Naive thymus-derived CD4-positive, alpha-beta T cell (primary cell): ENCODE results near the gene PPP1R13L. TPM values are rescaled to one million over a fixed set of nuclear protein-coding genes. Genes with fewer than 3 reads are reported as not detected.

Source experiments
- ATAC-seq: fragments of 150-1000 bp; cut with Tn5 transposase; 2 replicates; pipeline ENCODE4 v1.10.0; 2021; ENCODE audit warnings: mild to moderate bottlenecking, moderate library complexity
- CTCF ChIA-PET: fragments of 350-600 bp; sonication (Branson Sonifier 250); formaldehyde crosslinking; loops from one replicate; lab custom pipeline; 2021; ENCODE audit warnings: antibody characterized with exemption; lab: Charles Lee
- POLR2A ChIA-PET: fragments of 350-600 bp; sonication (Branson Sonifier 250); formaldehyde crosslinking; loops from one replicate; lab custom pipeline; 2021; ENCODE audit warnings: antibody characterized with exemption, inconsistent platforms; lab: Charles Lee
- DNase-seq, 9 donors: peaks; one replicate each; pipeline versions ENCODE4 v3.0.0 to v3.0.0-alpha.2; 2020 to 2022; ENCODE audit warnings: mixed read lengths in 1 of 9
- H3K27ac ChIP-seq: one replicate; pipeline ENCODE4 v1.7.0; 2013; ENCODE audit warnings: mild to moderate bottlenecking, low read depth, low read length, moderate library complexity
- H3K27me3 ChIP-seq, 2 donors: one replicate each; pipeline ENCODE4 v1.7.0; 2013; ENCODE audit warnings: low read length in 2 of 2, mild to moderate bottlenecking in 2 of 2, moderate library complexity in 2 of 2; ENCODE audit not compliant: control insufficient read depth in 2 of 2, insufficient read depth in 2 of 2
- H3K36me3 ChIP-seq, 3 experiments: 1 replicate in 2 of 3; 2 replicates in 1 of 3; pipeline ENCODE4 v1.7.0; 2013; ENCODE audit warnings: low read length in 3 of 3, mild to moderate bottlenecking in 3 of 3, moderate library complexity in 1 of 3; ENCODE audit not compliant: insufficient read depth in 3 of 3, control insufficient read depth in 2 of 3
- H3K4me1 ChIP-seq, 2 donors: one replicate each; pipeline ENCODE4 v1.7.0; 2013; ENCODE audit warnings: low read length in 2 of 2, mild to moderate bottlenecking in 2 of 2, moderate library complexity in 1 of 2; ENCODE audit not compliant: control insufficient read depth in 2 of 2, insufficient read depth in 2 of 2
- H3K4me3 ChIP-seq: 2 replicates; pipeline ENCODE4 v1.7.0; 2013; ENCODE audit warnings: mild to moderate bottlenecking, low read length
- H3K9me3 ChIP-seq, 3 experiments: 1 replicate in 2 of 3; 2 replicates in 1 of 3; pipeline ENCODE4 v1.7.0; 2013; ENCODE audit warnings: low read length in 3 of 3; ENCODE audit not compliant: control insufficient read depth in 2 of 3
- H3K27ac Mint-ChIP-seq, 9 donors: one replicate each; pipeline ENCODE4 v1.8.0; 2020 to 2022; ENCODE audit warnings: mixed read lengths in 9 of 9, mild to moderate bottlenecking in 8 of 9, moderate library complexity in 5 of 9, inconsistent platforms in 2 of 9
- H3K27me3 Mint-ChIP-seq, 5 donors: one replicate each; pipeline ENCODE4 v1.8.0; 2021 to 2022; ENCODE audit warnings: mixed read lengths in 5 of 5, mild to moderate bottlenecking in 1 of 5
- H3K36me3 Mint-ChIP-seq, 5 donors: one replicate each; pipeline ENCODE4 v1.8.0; 2020 to 2022; ENCODE audit warnings: mixed read lengths in 5 of 5, mild to moderate bottlenecking in 3 of 5, inconsistent platforms in 1 of 5
- H3K4me1 Mint-ChIP-seq, 7 donors: one replicate each; pipeline ENCODE4 v1.8.0; 2020 to 2022; ENCODE audit warnings: mixed read lengths in 7 of 7, mild to moderate bottlenecking in 3 of 7, inconsistent platforms in 1 of 7
- H3K4me3 Mint-ChIP-seq, 10 donors: one replicate each; pipeline ENCODE4 v1.8.0; 2020 to 2022; ENCODE audit warnings: mild to moderate bottlenecking in 10 of 10, mixed read lengths in 10 of 10, moderate library complexity in 6 of 10, inconsistent platforms in 2 of 10
- H3K9me3 Mint-ChIP-seq, 11 donors: one replicate each; pipeline ENCODE4 v1.8.0; 2020 to 2022; ENCODE audit warnings: mixed read lengths in 11 of 11, mild to moderate bottlenecking in 4 of 11, inconsistent platforms in 1 of 11, moderate library complexity in 1 of 11
- intact Hi-C, 2 donors: fragments of 100-400 bp; cut with micrococcal nuclease; formaldehyde crosslinking; loops; one replicate each; pipeline ENCODE4 v1.15.1; 2023
- polyA plus RNA-seq, 2 donors: library from polyadenylated mRNA; unstranded; fragments of 300-500 nt; fragmentation: Illumina TruSeq; gene quantifications; one replicate each; pipeline ENCODE4 v1.2.3, GENCODE V29; 2021
- total RNA-seq, 6 experiments: library from RNA in 5 of 6; stranded (reverse) in 5 of 6; gene quantifications; 1 replicate in 5 of 6; 2 replicates in 1 of 6; pipeline ENCODE4 v1.2.3 and lab custom pipeline; 2021 to 2026

Gene PPP1R13L
- total and polyA plus RNA-seq, 7 experiments from 2014 or later: 0.56 to 24.4 (median 3.2) TPM

DNA sequence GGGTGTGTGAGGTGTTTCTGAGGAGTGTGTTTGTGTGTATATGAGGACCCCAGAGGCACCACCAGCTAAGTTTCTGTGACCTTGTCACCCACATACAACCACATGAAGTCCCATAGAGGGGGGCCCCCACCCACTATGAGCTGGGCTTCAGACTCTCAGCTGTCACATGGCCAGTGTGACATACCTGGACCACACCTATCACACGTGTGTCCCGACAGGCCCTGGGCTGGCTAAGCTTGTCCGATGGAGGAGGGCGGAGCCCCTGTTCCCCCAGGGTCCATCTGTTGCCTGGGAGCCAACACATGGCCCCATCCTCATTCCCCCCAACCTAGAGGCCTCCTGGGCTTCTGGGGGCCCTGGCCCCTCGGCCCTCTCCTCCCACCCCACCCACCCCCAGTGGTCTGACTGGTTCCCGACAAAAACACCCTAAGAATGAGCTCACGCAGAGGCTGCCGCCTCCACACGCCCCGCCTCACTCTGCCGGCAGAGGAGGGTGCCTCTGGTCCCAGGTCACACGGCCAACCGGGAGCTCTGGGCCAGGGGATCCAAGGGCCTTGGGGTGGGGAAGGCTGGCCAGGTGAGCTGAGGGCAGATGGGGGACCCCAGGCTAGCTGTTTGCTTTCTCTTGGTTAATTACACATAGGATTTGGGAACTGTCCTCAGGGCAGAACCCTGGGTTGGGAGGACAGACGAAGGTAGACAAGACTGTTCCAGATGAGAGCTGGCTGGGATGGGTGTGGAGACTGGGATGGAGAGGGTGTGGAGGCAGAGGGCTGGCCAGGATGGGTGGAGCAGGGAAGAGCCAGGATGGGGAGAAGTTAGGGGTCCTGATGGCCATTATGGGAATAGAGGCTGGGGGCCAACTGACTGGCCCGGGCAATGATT is 60.0 kb downstream of the PPP1R13L start:
- Mint-ChIP-seq H3K9me3 (no peaks in the 10 kb centered on the region), H3K4me1 (peaks cover 3 to 7% (median 5%) of the 10 kb centered on the region in 7 donors), H3K4me3 (no peak overlapping the region), H3K27ac (no peak overlapping the region), H3K27me3 (peaks cover 12 to 30% (median 22%) of the 10 kb centered on the region in 5 donors), H3K36me3 (no peaks in the 10 kb centered on the region)
- Histone ChIP-seq H3K4me3 (no peak overlapping the region), H3K36me3 (no peaks in the 10 kb centered on the region), H3K4me1 (no peaks in the 10 kb centered on the region), H3K9me3 (no peaks in the 10 kb centered on the region), H3K27me3 (peaks cover 0 to 12% of the 10 kb centered on the region in 2 donors), H3K27ac (no peak overlapping the region)
- ChIA-PET POLR2A (no interaction called here), CTCF (no interaction called here)
- intact Hi-C loops: no loop called here
- ATAC-seq (no peak), DNase-seq (no peak)

DNA sequence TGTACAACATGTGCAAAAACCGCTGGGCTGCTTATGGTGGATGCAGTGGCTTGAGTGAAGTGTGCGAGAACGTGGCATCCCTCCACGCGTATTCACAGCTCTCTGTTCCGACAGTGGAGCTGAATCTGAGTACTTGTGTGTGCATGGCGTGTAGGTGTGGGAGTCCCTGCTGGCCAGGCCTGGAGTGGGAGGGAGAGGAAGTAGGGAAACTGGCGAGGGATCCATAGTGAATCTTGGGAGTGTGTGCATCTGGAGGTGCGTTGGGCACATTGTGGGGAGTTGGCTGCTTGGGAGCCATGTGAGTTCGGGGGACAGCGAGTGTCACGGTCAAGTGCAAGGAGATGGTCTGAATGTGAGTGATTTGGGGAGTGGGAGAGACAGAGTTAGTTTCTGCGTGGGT is 62.0 kb downstream of the PPP1R13L start:
- no peak for ATAC-seq
- Mint-ChIP-seq H3K9me3 (no peaks in the 10 kb centered on the region), H3K4me1 (peaks cover 4 to 11% (median 9%) of the 10 kb centered on the region in 7 donors), H3K27me3 (peaks cover 22 to 43% (median 32%) of the 10 kb centered on the region in 5 donors), H3K4me3 (no peak overlapping the region), H3K27ac (no peak overlapping the region), H3K36me3 (no peaks in the 10 kb centered on the region)
- no peak for DNase-seq
- Histone ChIP-seq H3K27me3 (peaks cover 0 to 12% of the 10 kb centered on the region in 2 donors), H3K9me3 (no peaks in the 10 kb centered on the region), H3K27ac (no peak overlapping the region), H3K36me3 (no peaks in the 10 kb centered on the region), H3K4me1 (no peaks in the 10 kb centered on the region), H3K4me3 (no peak overlapping the region)
- ChIA-PET POLR2A (no interaction called here), CTCF (no interaction called here)
- intact Hi-C loops: no loop called here

DNA sequence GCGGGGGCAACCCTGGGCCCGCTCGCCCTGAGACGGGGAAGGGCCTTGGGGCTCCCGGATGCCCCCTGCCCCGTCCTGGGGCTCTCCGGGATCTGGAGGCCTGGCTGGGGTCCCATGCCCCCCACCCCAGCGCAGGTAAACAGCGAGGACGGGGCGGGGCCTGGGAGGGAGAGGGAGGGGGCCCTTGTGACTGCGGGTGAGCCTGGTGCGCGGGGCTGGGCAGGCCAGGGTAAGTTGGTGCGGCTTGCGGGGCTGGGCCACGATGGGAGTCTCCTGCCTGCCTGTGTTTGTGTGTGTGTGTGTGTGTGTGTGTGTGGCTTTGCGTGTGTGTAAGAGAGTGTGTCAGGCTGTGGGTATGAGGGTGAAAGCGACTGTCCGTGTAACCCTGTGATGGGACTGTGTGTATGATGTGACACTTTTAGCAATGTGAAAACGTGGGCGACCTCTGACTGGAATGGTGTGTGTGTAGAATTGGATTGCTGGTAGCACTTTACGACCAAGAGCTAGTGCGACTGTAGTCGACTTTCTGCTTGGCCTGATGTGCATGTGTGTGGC is 63.9 kb downstream of the PPP1R13L start:
- Mint-ChIP-seq H3K4me1 (peaks cover 4 to 11% (median 9%) of the 10 kb centered on the region in 7 donors), H3K27ac (no peak overlapping the region), H3K36me3 (no peaks in the 10 kb centered on the region), H3K4me3 (no peak overlapping the region), H3K9me3 (no peaks in the 10 kb centered on the region), H3K27me3 (peaks cover 26 to 39% (median 31%) of the 10 kb centered on the region in 5 donors)
- DNase-seq (peak in 2 of 9 donors; percentile 1 to 7), ATAC-seq (peak; percentile 33)
- intact Hi-C loops: no loop called here
- POLR2A ChIA-PET: no interaction called here
- Histone ChIP-seq H3K9me3 (no peaks in the 10 kb centered on the region), H3K27me3 (peaks cover 0 to 12% of the 10 kb centered on the region in 2 donors), H3K36me3 (no peaks in the 10 kb centered on the region), H3K4me3 (no peak overlapping the region), H3K27ac (no peak overlapping the region), H3K4me1 (no peaks in the 10 kb centered on the region)
- CTCF ChIA-PET: interaction anchor here (0.5 to 0.7 kb wide), 2 partner anchors 11 to 742 kb away, joined by 3 to 4 read pairs; no protein-coding TSS in a partner anchor

DNA sequence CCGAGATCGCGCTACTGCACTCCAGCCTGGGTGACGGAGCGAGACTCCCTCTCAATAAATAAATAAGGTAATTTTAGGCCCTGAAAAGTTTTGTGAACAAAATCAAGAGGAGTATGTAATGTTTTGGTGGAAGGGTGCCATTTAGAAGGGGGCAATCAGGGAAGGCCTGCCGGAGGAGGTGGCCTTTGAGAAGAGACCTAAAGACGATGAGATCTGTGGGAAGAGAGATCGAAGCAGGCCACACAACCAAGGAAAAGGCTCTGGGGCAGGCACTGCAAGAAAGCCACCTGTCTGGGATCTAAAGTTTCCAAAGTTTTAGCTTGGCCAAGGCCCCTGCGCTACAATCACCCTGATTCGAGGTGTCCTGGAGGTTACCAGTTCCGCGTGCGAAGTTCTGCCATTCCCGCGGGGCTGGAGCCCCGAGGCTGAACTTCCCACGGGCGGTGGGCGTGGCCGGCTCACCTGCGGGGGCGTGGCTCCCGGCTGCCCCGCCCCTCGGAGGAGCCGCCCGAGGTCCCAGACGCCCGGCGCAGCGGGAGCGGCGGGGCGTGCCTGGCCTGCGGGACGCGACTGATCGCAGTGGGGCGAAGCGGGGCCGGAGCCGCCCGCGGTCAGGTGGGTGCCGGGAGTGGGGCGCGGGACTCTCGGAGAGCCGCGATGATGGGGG is 64.5 kb downstream of the PPP1R13L start, which contains the start of gene KLC3:
KLC3 (plus strand) TSS at position 519 of the 667 bp plus-strand sequence. CDS start 4,792 bp downstream, outside the sequence.
- DNase-seq: peak in 8 of 9 donors; percentile 12 to 66 (median 28)
- Mint-ChIP-seq H3K27me3 (peaks cover 24 to 39% (median 30%) of the 10 kb centered on the region in 5 donors), H3K4me3 (peak within 1 kb of the TSS; percentile 56 to 82 (median 74)), H3K4me1 (peaks cover 4 to 11% (median 9%) of the 10 kb centered on the region in 7 donors), H3K36me3 (no peaks in the 10 kb centered on the region), H3K27ac (peak within 1 kb of the TSS in 2 of 9 donors; percentile 46 to 71), H3K9me3 (no peaks in the 10 kb centered on the region)
- Histone ChIP-seq H3K27me3 (peaks cover 0 to 12% of the 10 kb centered on the region in 2 donors), H3K9me3 (no peaks in the 10 kb centered on the region), H3K4me3 (no peak within 1 kb of the TSS), H3K36me3 (no peaks in the 10 kb centered on the region), H3K27ac (no peak within 1 kb of the TSS), H3K4me1 (no peaks in the 10 kb centered on the region)
- CTCF ChIA-PET: no interaction called here
- intact Hi-C loops: no loop called here
- ATAC-seq: peak; percentile 28
- POLR2A ChIA-PET: no interaction called here

DNA sequence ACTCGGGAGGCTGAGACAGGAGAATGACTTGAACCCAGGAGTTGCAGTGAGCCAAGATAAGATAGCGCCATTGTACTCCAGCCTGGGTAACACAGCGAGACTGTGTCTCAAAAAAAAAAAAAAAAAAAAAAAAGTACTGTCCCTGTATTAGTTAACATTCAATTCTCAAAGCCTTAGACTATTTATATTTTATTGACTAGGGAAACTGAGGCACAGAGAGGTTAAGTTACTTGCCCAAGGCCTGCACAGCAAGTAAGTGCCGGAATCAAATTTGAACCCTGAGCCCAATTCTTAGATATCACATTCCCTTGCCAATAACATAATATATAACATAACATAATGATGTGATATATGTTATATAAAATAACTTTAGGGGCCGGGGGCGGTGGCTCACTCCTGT is 65.2 kb downstream of the PPP1R13L start:
- H3K27me3 ChIP-seq: peaks cover 0 to 12% of the 10 kb centered on the region in 2 donors
- DNase-seq (no peak), ATAC-seq (no peak)
- intact Hi-C loops: loop anchor here in 1 of 2 donors (10.0 kb wide), 1 partner anchor 555 kb away; no protein-coding TSS in a partner anchor
- H3K9me3 ChIP-seq: no peaks in the 10 kb centered on the region
- no peaks in the 10 kb centered on the region for H3K36me3 Mint-ChIP-seq
- H3K36me3 ChIP-seq: no peaks in the 10 kb centered on the region
- H3K4me3 ChIP-seq: no peak overlapping the region
- H3K27ac ChIP-seq: no peak overlapping the region
- peak overlapping the region in 4 of 10 donors; percentile 58 to 82 (median 78) for H3K4me3 Mint-ChIP-seq
- ChIA-PET POLR2A (no interaction called here), CTCF (interaction anchor here (0.5 kb wide), 1 partner anchor 465 kb away, joined by 4 read pairs; no protein-coding TSS in a partner anchor)
- no peaks in the 10 kb centered on the region for H3K9me3 Mint-ChIP-seq
- H3K4me1 Mint-ChIP-seq: peaks cover 4 to 10% (median 9%) of the 10 kb centered on the region in 7 donors
- H3K27me3 Mint-ChIP-seq: peaks cover 19 to 34% (median 24%) of the 10 kb centered on the region in 5 donors
- H3K4me1 ChIP-seq: no peaks in the 10 kb centered on the region
- H3K27ac Mint-ChIP-seq: no peak overlapping the region

DNA sequence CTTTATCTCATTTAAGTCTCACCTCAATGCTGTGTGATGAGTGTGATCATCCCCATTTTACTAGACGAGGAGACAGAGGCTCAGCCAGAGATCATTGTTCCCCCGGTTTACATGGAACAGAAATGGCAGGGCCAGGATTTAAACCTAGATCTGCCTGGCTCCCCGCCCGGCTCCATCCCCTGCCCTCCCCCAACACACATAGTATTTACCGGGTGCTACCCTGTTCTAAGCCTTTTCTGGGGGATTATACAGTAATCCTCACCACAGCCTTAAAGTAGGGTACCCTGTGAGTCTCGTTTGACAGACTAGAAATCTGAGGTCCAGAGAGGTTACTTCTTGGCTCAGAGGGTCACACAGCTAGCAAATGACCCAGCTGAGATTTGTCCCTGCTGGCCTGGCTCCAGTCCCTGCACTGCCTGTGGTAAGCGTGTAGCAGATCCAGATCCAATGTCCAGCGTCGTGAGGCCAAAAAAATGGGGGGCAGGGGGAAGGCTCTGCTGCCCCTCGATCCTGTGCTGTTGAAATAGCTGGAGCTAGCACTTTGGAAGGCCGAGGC is 68.1 kb downstream of the PPP1R13L start:
- Histone ChIP-seq H3K9me3 (no peaks in the 10 kb centered on the region), H3K36me3 (no peaks in the 10 kb centered on the region), H3K4me1 (no peaks in the 10 kb centered on the region), H3K4me3 (no peak overlapping the region), H3K27ac (no peak overlapping the region), H3K27me3 (peaks cover 0 to 12% of the 10 kb centered on the region in 2 donors)
- ATAC-seq: no peak
- Mint-ChIP-seq H3K4me3 (no peak overlapping the region), H3K4me1 (peaks cover 4 to 10% (median 9%) of the 10 kb centered on the region in 7 donors), H3K9me3 (no peaks in the 10 kb centered on the region), H3K27me3 (peaks cover 17 to 28% (median 19%) of the 10 kb centered on the region in 5 donors), H3K27ac (no peak overlapping the region), H3K36me3 (no peaks in the 10 kb centered on the region)
- ChIA-PET CTCF (interaction anchor here (1.0 kb wide), 1 partner anchor 9 kb away, joined by 8 read pairs; no protein-coding TSS in a partner anchor), POLR2A (no interaction called here)
- DNase-seq: no peak
- intact Hi-C loops: loop anchor here in 1 of 2 donors (10.0 kb wide), 1 partner anchor 552 kb away; no protein-coding TSS in a partner anchor
